Thyroid gland (tissue), 4 donors: Measurements from ENCODE around the gene KCNJ10. TPM values are rescaled to one million over a fixed set of nuclear protein-coding genes. Genes with fewer than 3 reads are reported as not detected.

Experiments
- DNase-seq, 2 donors: peaks; one replicate each; pipeline ENCODE4 v3.0.0-alpha.2; 2019
- H3K27ac ChIP-seq, 3 donors: fragments of 200-600 bp; sonication (generic); 1 replicate in 2 of 3; 2 replicates in 1 of 3; pipeline ENCODE4 v1.5.1; 2016 to 2019; ENCODE audit warnings: mild to moderate bottlenecking in 1 of 3, moderate library complexity in 1 of 3
- H3K27me3 ChIP-seq: fragments of 200-600 bp; sonication (generic); one replicate; pipeline ENCODE4 v1.5.1; 2019
- H3K36me3 ChIP-seq, 2 donors: fragments of 200-600 bp; sonication (generic); one replicate each; pipeline ENCODE4 v1.5.1; 2016 to 2019
- H3K4me1 ChIP-seq, 2 donors: fragments of 200-600 bp; sonication (generic); one replicate each; pipeline ENCODE4 v1.5.1; 2017 to 2019
- H3K4me3 ChIP-seq, 3 donors: fragments of 200-600 bp; sonication (generic); replicated peaks in 1 of 3; 1 replicate in 2 of 3; 2 replicates in 1 of 3; pipeline ENCODE4 v1.5.1; 2016; ENCODE audit warnings: mild to moderate bottlenecking in 1 of 3
- H3K9me3 ChIP-seq: fragments of 200-600 bp; sonication (generic); one replicate; pipeline ENCODE4 v1.5.1; 2017
- CTCF ChIP-seq, 6 experiments: fragments of 200-600 bp in 3 of 6; fragments of 450-650 bp in 3 of 6; sonication (generic) in 3 of 6; IDR thresholded peaks; one replicate each; pipeline ENCODE4 v1.5.1; 2016 to 2019; ENCODE audit warnings: antibody characterized with exemption in 6 of 6, mild to moderate bottlenecking in 2 of 6, inconsistent platforms in 1 of 6, moderate library complexity in 1 of 6
- POLR2A ChIP-seq, 2 donors: fragments of 450-650 bp; IDR thresholded peaks; one replicate each; pipeline ENCODE4 v1.6.1; 2017; ENCODE audit warnings: antibody characterized with exemption in 2 of 2, mild to moderate bottlenecking in 2 of 2, moderate library complexity in 1 of 2
- WGBS, 2 donors: methylation state at CpG; one replicate each; pipeline ENCODE4 v1.1.5; 2017; 5-methylcytosine and 5-hydroxymethylcytosine counted together
- intact Hi-C: fragments of 100-400 bp; cut with DNase I; formaldehyde crosslinking; loops from one replicate; pipeline ENCODE4 v1.15.1; 2023
- total RNA-seq, 4 donors: library from RNA; depleted of rRNA; stranded (reverse); fragments of >200 nt; gene quantifications; one replicate each; pipeline ENCODE4 v1.2.3, GENCODE V29; 2016

Gene KCNJ10
- total RNA-seq, 4 donors from 2014 or later, result 0.13 to 0.45 (median 0.33) TPM; not detected in 1

GRCh38 chr1:160097151-160097910 is 27.4 kb upstream of the KCNJ10 start:
- Histone ChIP-seq H3K27me3 (no peaks in the 10 kb centered on the region), H3K4me3 (peak overlapping the region in 2 of 3 donors; percentile 50 to 65), H3K27ac (peak overlapping the region in 2 of 3 donors; percentile 72 to 79), H3K4me1 (peaks cover 26 to 46% of the 10 kb centered on the region in 2 donors), H3K9me3 (no peaks in the 10 kb centered on the region), H3K36me3 (peaks cover 2 to 7% of the 10 kb centered on the region in 2 donors)
- 63 to 72% methylated on average over 5 of the region's 5 CpGs for WGBS, 2 donors
- TF ChIP-seq CTCF (IDR thresholded peaks at IDR 0.05) (no peak), POLR2A (IDR thresholded peaks at IDR 0.05) (no peak)
- intact Hi-C loops, result loop anchor here (10.0 kb wide), 2 partner anchors 173 to 187 kb away; partner anchors contain the start of genes PEX19 and TAGLN2
- DNase-seq, result no peak

- Histone ChIP-seq H3K9me3 (no peaks in the 10 kb centered on the region), H3K27me3 (no peaks in the 10 kb centered on the region), H3K27ac (no peak overlapping the region), H3K36me3 (peaks cover 10 to 15% of the 10 kb centered on the region in 2 donors), H3K4me3 (no peak overlapping the region), H3K4me1 (peaks cover 20 to 38% of the 10 kb centered on the region in 2 donors)
- no peak for TF ChIP-seq CTCF (IDR thresholded peaks at IDR 0.05)
- TF ChIP-seq POLR2A (IDR thresholded peaks at IDR 0.05), result no peak
- intact Hi-C loops, result loop anchor here (10.0 kb wide), 2 partner anchors 172 to 188 kb away; partner anchors contain the start of genes PEX19 and TAGLN2
- WGBS, 2 donors, result 66 to 85% methylated on average over 3 to 4 of the region's 4 CpGs
- no peak for DNase-seq
Measured at GRCh38 chr1:160096274-160097116, 26.5 kb upstream of the KCNJ10 start.

GRCh38 chr1:160095382-160096105 is 25.6 kb upstream of the KCNJ10 start:
- peaks cover 15 to 19% of the 10 kb centered on the region in 2 donors for H3K36me3 ChIP-seq
- TF ChIP-seq CTCF (IDR thresholded peaks at IDR 0.05) (no peak), POLR2A (IDR thresholded peaks at IDR 0.05) (no peak)
- no peak for DNase-seq
- no peaks in the 10 kb centered on the region for H3K27me3 ChIP-seq
- H3K27ac ChIP-seq, result no peak overlapping the region
- peaks cover 16 to 29% of the 10 kb centered on the region in 2 donors for H3K4me1 ChIP-seq
- H3K9me3 ChIP-seq, result no peaks in the 10 kb centered on the region
- WGBS, 2 donors, result 94 to 98% methylated on average over 2 to 4 of the region's 4 CpGs
- intact Hi-C loops, result loop anchor here (10.0 kb wide), 2 partner anchors 171 to 189 kb away; partner anchors contain the start of genes PEX19 and TAGLN2
- H3K4me3 ChIP-seq, result no peak overlapping the region

GRCh38 chr1:160094806-160095205 is 24.8 kb upstream of the KCNJ10 start:
- Histone ChIP-seq H3K27ac (no peak overlapping the region), H3K4me3 (no peak overlapping the region), H3K4me1 (peaks cover 16 to 29% of the 10 kb centered on the region in 2 donors), H3K36me3 (peaks cover 15 to 20% of the 10 kb centered on the region in 2 donors), H3K27me3 (no peaks in the 10 kb centered on the region), H3K9me3 (no peaks in the 10 kb centered on the region)
- intact Hi-C loops, result loop anchor here (10.0 kb wide), 2 partner anchors 170 to 190 kb away; partner anchors contain the start of genes PEX19 and TAGLN2
- no peak for DNase-seq
- whole genome bisulfite sequencing, 2 donors, result 89% methylated on average over 6 of the region's 14 CpGs; no CpG with 5 or more reads in 1 of the 2 donors
- TF ChIP-seq CTCF (IDR thresholded peaks at IDR 0.05) (no peak), POLR2A (IDR thresholded peaks at IDR 0.05) (no peak)
